Measurements from ENCODE around the gene CSNK1G2. TPM values are rescaled to one million over a fixed set of nuclear protein-coding genes. Genes with fewer than 3 reads are reported as not detected.

CSNK1G2 gene
- total and polyA plus RNA-seq, 2 of the 13 experiments (the other 11 are each of a cell fraction or from before 2014, with no cell fraction given): 53.8 to 72.5 TPM

GRCh38 chr19:1912760-1913505 is 28.0 kb upstream of the CSNK1G2 start (continued):
- TF ChIP-seq GPBP1L1 (CRISPR knock-in tag; IDR thresholded peaks at IDR 0.05) (no peak), ESRRA (CRISPR knock-in tag; IDR thresholded peaks at IDR 0.05; ENCODE audit: low read depth) (no peak), ZNF264 (CRISPR knock-in tag; IDR thresholded peaks at IDR 0.05) (no peak), MAFF (IDR thresholded peaks at IDR 0.05; ENCODE audit: low read depth, low read length) (no peak), CCAR2 (optimal IDR thresholded peaks at IDR 0.05; ENCODE audit: low read depth, low read length) (no peak), ZNF431 (CRISPR knock-in tag; IDR thresholded peaks at IDR 0.05; ENCODE audit: borderline replicate concordance, low read depth) (no peak), ZNF274 (CRISPR knock-in tag; IDR thresholded peaks at IDR 0.05) (no peak)

GRCh38 chr19:1913781-1914577 is 27.0 kb upstream of the CSNK1G2 start:
- H3K9me3 ChIP-seq (ENCODE audit: low read length): no peaks in the 10 kb centered on the region
- ATAC-seq (no peak), FAIRE-seq (no peak), DNase-seq (ENCODE audit: low spot score) (no peak)
- H3K4me2 ChIP-seq (ENCODE audit: low read depth, low read length): no peak overlapping the region
- H3K4me1 ChIP-seq (ENCODE audit: insufficient read depth, low read length): peaks cover 6% of the 10 kb centered on the region; the same call in 1 of the 2 replicates
- no peak overlapping the region for H2AFZ ChIP-seq (ENCODE audit: low read length)
- peaks cover 11 to 35% of the 10 kb centered on the region in 2 experiments; a peak in 4 of 5 replicates for H3K36me3 ChIP-seq (replicated peaks in 1 of 2; ENCODE audit: control insufficient read depth in 1 of 2, insufficient read depth in 2 of 2, low read length in 2 of 2)
- WGBS (ENCODE audit: low lambda C conversion rate): 98% methylated on average over 17 of the region's 23 CpGs
- POLR2A ChIA-PET: no interaction called here
- CTCF ChIA-PET (ENCODE audit: low intra/inter-chr PET ratio, low total read pairs): no interaction called here
- BruUV-seq (replicated peaks): no TSS peak
- in situ Hi-C loops (cut with HindIII; ENCODE audit: extremely low pct_ligation_motif_present, low pct_unique_long_range_greater_than_20kb): no loop called here
- no peak overlapping the region for H3K9ac ChIP-seq (ENCODE audit: insufficient read depth, low read depth, low read length)
- no peaks in the 10 kb centered on the region; a peak in 1 of 5 replicates for H3K27me3 ChIP-seq (ENCODE audit: control insufficient read depth in 1 of 2, insufficient read depth in 2 of 2, low read length in 2 of 2)
- no peak overlapping the region for H3K4me3 ChIP-seq (replicated peaks in 1 of 3; ENCODE audit: insufficient read depth in 1 of 3, low read depth in 2 of 3, low read length in 3 of 3)
- H3K27ac ChIP-seq (ENCODE audit: extremely low read length, insufficient read depth, low read length): no peak overlapping the region
- intact Hi-C loops (cut with micrococcal nuclease; ENCODE audit: unreplicated experiment): no loop called here
- TF ChIP-seq RBFOX2 (IDR thresholded peaks at IDR 0.05; ENCODE audit: low read depth, low read length): peak; percentile 39; the same call in 1 of the 2 replicates
- no peak for TF ChIP-seq E2F5 (CRISPR knock-in tag; conservative IDR thresholded peaks at IDR 0.05)
- no peak for TF ChIP-seq EHMT2 (IDR thresholded peaks at IDR 0.05; ENCODE audit: borderline replicate concordance, low read depth, low read length)
- H3K79me2 ChIP-seq (ENCODE audit: insufficient read depth, low read length): peaks cover 30% of the 10 kb centered on the region
- no peaks in the 10 kb centered on the region for H4K20me1 ChIP-seq (ENCODE audit: insufficient read depth, low read length)
